ENCODE data around the gene HEPH. TPM values are rescaled to one million over a fixed set of nuclear protein-coding genes. Genes with fewer than 3 reads are reported as not detected.

The HEPH gene
- total and polyA plus RNA-seq, 2 donors (not counting 1 experiment from before 2014, with no cell fraction given), result not detected

DNA sequence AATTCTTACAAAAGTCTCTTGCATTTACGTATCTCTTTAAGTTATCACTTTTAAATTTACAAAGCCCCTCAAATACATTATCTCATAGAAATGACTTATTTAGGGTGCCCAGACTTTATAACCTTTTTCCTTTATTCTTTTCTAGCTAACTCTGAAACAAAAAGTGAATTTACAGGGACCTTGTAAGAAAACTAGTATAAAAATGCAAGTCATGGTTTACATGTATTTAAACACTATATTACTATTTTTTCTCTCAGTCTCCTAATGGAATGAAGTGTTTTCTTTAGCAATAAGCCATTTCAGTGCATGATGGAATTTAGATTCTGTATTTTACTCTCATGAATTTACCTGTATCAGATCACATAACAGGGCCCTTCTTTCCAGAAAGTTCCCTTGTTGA, 14.5 kb upstream of the HEPH start:
- DNase-seq, result no peak
- no peaks in the 10 kb centered on the region for H3K79me2 ChIP-seq (ENCODE audit: control insufficient read depth, insufficient read depth, low read length)
- CTCF ChIA-PET, result no interaction called here
- WGBS (ENCODE audit: insufficient coverage), result no CpG with 5 or more reads among the region's 1 CpG
- no peak overlapping the region for H3K4me3 Mint-ChIP-seq
- ATAC-seq (ENCODE audit: low read depth), result no peak
- TF ChIP-seq, protein P1, sequence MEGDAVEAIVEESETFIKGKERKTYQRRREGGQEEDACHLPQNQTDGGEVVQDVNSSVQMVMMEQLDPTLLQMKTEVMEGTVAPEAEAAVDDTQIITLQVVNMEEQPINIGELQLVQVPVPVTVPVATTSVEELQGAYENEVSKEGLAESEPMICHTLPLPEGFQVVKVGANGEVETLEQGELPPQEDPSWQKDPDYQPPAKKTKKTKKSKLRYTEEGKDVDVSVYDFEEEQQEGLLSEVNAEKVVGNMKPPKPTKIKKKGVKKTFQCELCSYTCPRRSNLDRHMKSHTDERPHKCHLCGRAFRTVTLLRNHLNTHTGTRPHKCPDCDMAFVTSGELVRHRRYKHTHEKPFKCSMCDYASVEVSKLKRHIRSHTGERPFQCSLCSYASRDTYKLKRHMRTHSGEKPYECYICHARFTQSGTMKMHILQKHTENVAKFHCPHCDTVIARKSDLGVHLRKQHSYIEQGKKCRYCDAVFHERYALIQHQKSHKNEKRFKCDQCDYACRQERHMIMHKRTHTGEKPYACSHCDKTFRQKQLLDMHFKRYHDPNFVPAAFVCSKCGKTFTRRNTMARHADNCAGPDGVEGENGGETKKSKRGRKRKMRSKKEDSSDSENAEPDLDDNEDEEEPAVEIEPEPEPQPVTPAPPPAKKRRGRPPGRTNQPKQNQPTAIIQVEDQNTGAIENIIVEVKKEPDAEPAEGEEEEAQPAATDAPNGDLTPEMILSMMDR (IDR thresholded peaks at IDR 0.05), result no peak
- H2AFZ ChIP-seq (ENCODE audit: insufficient read depth, low read depth, low read length, poor library complexity, severe bottlenecking), result no peak overlapping the region
- H3K9ac ChIP-seq (ENCODE audit: low read length), result no peak overlapping the region
- no peaks in the 10 kb centered on the region for H3K27me3 ChIP-seq (replicated peaks in 1 of 4; ENCODE audit: control extremely low read depth in 1 of 4, control insufficient read depth in 3 of 4, insufficient read depth in 4 of 4, low read length in 3 of 4)
- H3K4me3 ChIP-seq (ENCODE audit: control extremely low read depth in 1 of 5, extremely low read depth in 1 of 5, insufficient read depth in 1 of 5, low read depth in 2 of 5, low read length in 4 of 5), result no peak overlapping the region
- H3K36me3 ChIP-seq (replicated peaks in 1 of 2; ENCODE audit: control extremely low read depth in 1 of 2, control insufficient read depth in 1 of 2, extremely low read depth in 1 of 2, insufficient read depth in 2 of 2, low read length in 1 of 2), result no peaks in the 10 kb centered on the region
- H3K27me3 Mint-ChIP-seq, result no peaks in the 10 kb centered on the region
- POLR2A ChIA-PET, result no interaction called here
- intact Hi-C loops (cut with micrococcal nuclease), result no loop called here
- H3K27ac ChIP-seq (ENCODE audit: low read length in 2 of 2), result no peak overlapping the region
- H3K9me3 ChIP-seq (ENCODE audit: control extremely low read depth in 1 of 3, control insufficient read depth in 2 of 3, insufficient read depth in 1 of 3, low read length in 2 of 3), result no peaks in the 10 kb centered on the region
- H3K4me2 ChIP-seq (replicated peaks; ENCODE audit: low read depth, low read length, poor library complexity, severe bottlenecking), result no peak overlapping the region
- H3K4me1 ChIP-seq (ENCODE audit: control insufficient read depth in 2 of 2, insufficient read depth in 2 of 2, low read length in 2 of 2), result no peaks in the 10 kb centered on the region
- no peak overlapping the region for H3K27ac Mint-ChIP-seq
- H3K9me3 Mint-ChIP-seq (ENCODE audit: insufficient read depth), result no peaks in the 10 kb centered on the region
- no peaks in the 10 kb centered on the region for H4K20me1 ChIP-seq (ENCODE audit: control insufficient read depth, insufficient read depth, low read length, poor library complexity, severe bottlenecking)
- H3K4me1 Mint-ChIP-seq, result no peaks in the 10 kb centered on the region

DNA sequence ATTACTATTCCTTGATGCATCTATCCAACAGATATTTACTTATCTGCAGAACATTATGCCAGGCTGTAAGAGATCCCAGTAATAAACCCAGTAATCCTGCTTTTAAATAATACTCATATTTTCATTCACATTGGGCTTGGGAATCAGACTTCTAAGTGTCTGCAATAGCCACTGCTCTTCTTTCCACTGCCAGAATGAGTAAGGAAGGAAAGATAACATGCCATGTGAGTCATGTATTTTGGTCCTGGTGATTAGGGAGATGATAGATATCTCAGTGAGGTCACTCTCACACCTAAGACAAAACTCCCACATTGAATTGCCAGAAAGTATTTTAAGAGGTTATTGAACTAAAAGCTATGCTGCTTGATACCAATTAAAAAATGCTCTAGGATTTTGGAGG, 13.9 kb upstream of the HEPH start:
- no peak overlapping the region for H3K9ac ChIP-seq (ENCODE audit: low read length)
- no peak for TF ChIP-seq EZH2 (IDR thresholded peaks at IDR 0.05; ENCODE audit: borderline replicate concordance, insufficient read depth, low read depth, low read length, poor library complexity, severe bottlenecking)
- TF ChIP-seq, protein P1 (IDR thresholded peaks at IDR 0.05), result no peak
- H3K9me3 Mint-ChIP-seq (ENCODE audit: insufficient read depth), result no peaks in the 10 kb centered on the region
- H2AFZ ChIP-seq (ENCODE audit: insufficient read depth, low read depth, low read length, poor library complexity, severe bottlenecking), result no peak overlapping the region
- no peak overlapping the region for H3K27ac ChIP-seq (ENCODE audit: low read length in 2 of 2)
- ChIA-PET CTCF (no interaction called here), POLR2A (no interaction called here)
- H3K4me1 ChIP-seq (ENCODE audit: control insufficient read depth in 2 of 2, insufficient read depth in 2 of 2, low read length in 2 of 2), result no peaks in the 10 kb centered on the region
- H3K9me3 ChIP-seq (ENCODE audit: control extremely low read depth in 1 of 3, control insufficient read depth in 2 of 3, insufficient read depth in 1 of 3, low read length in 2 of 3), result no peaks in the 10 kb centered on the region
- no peaks in the 10 kb centered on the region for H4K20me1 ChIP-seq (ENCODE audit: control insufficient read depth, insufficient read depth, low read length, poor library complexity, severe bottlenecking)
- no peaks in the 10 kb centered on the region for H3K4me1 Mint-ChIP-seq
- no peaks in the 10 kb centered on the region for H3K27me3 Mint-ChIP-seq
- H3K79me2 ChIP-seq (ENCODE audit: control insufficient read depth, insufficient read depth, low read length), result no peaks in the 10 kb centered on the region
- no peak overlapping the region for H3K4me3 Mint-ChIP-seq
- no peak overlapping the region for H3K27ac Mint-ChIP-seq
- H3K27me3 ChIP-seq (replicated peaks in 1 of 4; ENCODE audit: control extremely low read depth in 1 of 4, control insufficient read depth in 3 of 4, insufficient read depth in 4 of 4, low read length in 3 of 4), result no peaks in the 10 kb centered on the region
- intact Hi-C loops (cut with micrococcal nuclease), result no loop called here
- H3K36me3 ChIP-seq (replicated peaks in 1 of 2; ENCODE audit: control extremely low read depth in 1 of 2, control insufficient read depth in 1 of 2, extremely low read depth in 1 of 2, insufficient read depth in 2 of 2, low read length in 1 of 2), result no peaks in the 10 kb centered on the region
- H3K4me3 ChIP-seq (ENCODE audit: control extremely low read depth in 1 of 5, extremely low read depth in 1 of 5, insufficient read depth in 1 of 5, low read depth in 2 of 5, low read length in 4 of 5), result no peak overlapping the region
- DNase-seq (no peak), ATAC-seq (ENCODE audit: low read depth) (no peak)
- no peak overlapping the region for H3K4me2 ChIP-seq (replicated peaks; ENCODE audit: low read depth, low read length, poor library complexity, severe bottlenecking)
